SK-N-SH treated with all-trans-retinoic acid at 6 μM for 48 hours (cell line): Measurements from ENCODE around the gene SYCP2L.

Experiments used
- GLIS3 ChIP-seq: fragments of 250-450 bp; sonication (Bioruptor Pico); IDR thresholded peaks from 2 replicates; pipeline ENCODE4 v1.5.0; 2020; ENCODE audit warnings: mild to moderate bottlenecking, moderate library complexity
- PATZ1 ChIP-seq: fragments of 250-450 bp; sonication (Bioruptor Pico); IDR thresholded peaks from 2 replicates; pipeline ENCODE4 v1.8.0; 2020; ENCODE audit warnings: mild to moderate bottlenecking, moderate library complexity, borderline replicate concordance
- SNAI2 ChIP-seq: fragments of 250-450 bp; sonication (Bioruptor Pico); IDR thresholded peaks from 2 replicates; pipeline ENCODE4 v1.5.0; 2020; ENCODE audit warnings: mild to moderate bottlenecking, moderate library complexity
- ZC3H10 ChIP-seq: fragments of 250-450 bp; sonication (Bioruptor Pico); IDR thresholded peaks from 2 replicates; pipeline ENCODE4 v1.5.1; 2021; ENCODE audit warnings: mild to moderate bottlenecking, moderate library complexity
- ZFP3 ChIP-seq: fragments of 250-450 bp; sonication (Bioruptor Pico); IDR thresholded peaks from 2 replicates; pipeline ENCODE4 v1.5.0; 2020; ENCODE audit warnings: mild to moderate bottlenecking, moderate library complexity
- ZFP30 ChIP-seq: fragments of 450-650 bp; formaldehyde crosslinking; IDR thresholded peaks from 2 replicates; pipeline ENCODE4 v1.5.0; 2022; ENCODE audit warnings: mild to moderate bottlenecking, moderate library complexity
- ZNF565 ChIP-seq: fragments of 450-650 bp; formaldehyde crosslinking; conservative IDR thresholded peaks from 2 replicates; pipeline ENCODE4 v1.5.0; 2020; ENCODE audit warnings: low read depth, mild to moderate bottlenecking, moderate library complexity

- no peak for TF ChIP-seq PATZ1 (CRISPR knock-in tag)
- no peak for TF ChIP-seq SNAI2 (CRISPR knock-in tag)
- no peak for TF ChIP-seq GLIS3
- no peak for TF ChIP-seq ZFP30 (CRISPR knock-in tag)
- no peak for TF ChIP-seq ZFP3 (CRISPR knock-in tag)
- no peak for TF ChIP-seq ZC3H10 (CRISPR knock-in tag)
- TF ChIP-seq ZNF565 (CRISPR knock-in tag): no peak
These were observed 3.3 kb upstream of the SYCP2L start for GRCh38 chr6:10883312-10884244.
